Mononuclear cell (primary cell): ENCODE results near the gene ETS2. TPM values are rescaled to one million over a fixed set of nuclear protein-coding genes. Genes with fewer than 3 reads are reported as not detected.

Experiments
- H3K27me3 ChIP-seq: 2 replicates; pipeline ENCODE4 v1.6.0; 2011; ENCODE audit warnings: low read length, control low read depth; ENCODE audit not compliant: insufficient read depth
- H3K4me1 ChIP-seq: 2 replicates; pipeline ENCODE4 v1.5.1; 2011; ENCODE audit warnings: mild to moderate bottlenecking, low read length, control low read depth; ENCODE audit not compliant: insufficient read depth
- H3K4me3 ChIP-seq: 2 replicates; pipeline ENCODE4 v1.5.1; 2011; ENCODE audit warnings: mild to moderate bottlenecking, low read length, moderate library complexity
- H3K9me3 ChIP-seq: 2 replicates; pipeline ENCODE4 v1.5.1; 2011; ENCODE audit warnings: low read depth, mild to moderate bottlenecking, control low read depth, low read length
- total RNA-seq: library from RNA; depleted of rRNA; stranded (reverse); fragments of >200 nt; gene quantifications from one replicate; pipeline ENCODE4 v1.2.3, GENCODE V29; 2012

Gene ETS2
- total RNA-seq, 1 donor, result 64.1 TPM

- H3K27me3 ChIP-seq, result no peaks in the 10 kb centered on the region
- peak overlapping the region; percentile 70 for H3K4me3 ChIP-seq
- H3K4me1 ChIP-seq, result peaks cover 32% of the 10 kb centered on the region
- no peaks in the 10 kb centered on the region for H3K9me3 ChIP-seq
These were observed 1.5 kb upstream of the ETS2 start for GRCh38 chr21:38804030-38804788.

- H3K9me3 ChIP-seq, result no peaks in the 10 kb centered on the region
- H3K4me3 ChIP-seq, result peak overlapping the region; percentile 70
These were observed 871 bp upstream of the ETS2 start for GRCh38 chr21:38804789-38805327.

GRCh38 chr21:38806153-38806941 lies 618 bp downstream of the ETS2 start:
- H3K9me3 ChIP-seq, result no peaks in the 10 kb centered on the region
- no peaks in the 10 kb centered on the region for H3K27me3 ChIP-seq
- peak overlapping the region; percentile 70 for H3K4me3 ChIP-seq
- H3K4me1 ChIP-seq, result peaks cover 53% of the 10 kb centered on the region

More at GRCh38 chr21:38804789-38805327, 871 bp upstream of the ETS2 start:
- H3K4me1 ChIP-seq, result peaks cover 39% of the 10 kb centered on the region
- no peaks in the 10 kb centered on the region for H3K27me3 ChIP-seq

DNA sequence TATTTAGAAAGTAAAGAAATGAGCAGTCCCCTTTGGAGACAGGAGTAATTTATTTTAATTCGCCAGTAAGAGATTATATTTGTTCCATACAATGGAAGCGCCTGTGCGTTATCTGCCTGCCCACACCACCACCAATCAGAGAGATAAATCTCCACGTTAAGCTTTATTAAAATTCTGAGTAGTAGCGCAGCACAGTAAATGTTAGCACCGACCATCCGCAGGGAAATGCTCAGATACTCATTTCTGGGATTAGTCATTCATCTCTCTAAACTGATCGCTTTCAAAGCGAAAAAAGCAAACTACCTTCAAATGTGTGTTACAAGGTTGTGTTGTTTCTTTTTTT lies 1.2 kb downstream of the ETS2 start:
- H3K9me3 ChIP-seq, result no peaks in the 10 kb centered on the region
- H3K27me3 ChIP-seq, result no peaks in the 10 kb centered on the region
- peak overlapping the region; percentile 70 for H3K4me3 ChIP-seq
- H3K4me1 ChIP-seq, result peaks cover 56% of the 10 kb centered on the region

GRCh38 chr21:38807441-38807871 lies 1.7 kb downstream of the ETS2 start:
- Histone ChIP-seq H3K27me3 (no peaks in the 10 kb centered on the region), H3K4me1 (peaks cover 57% of the 10 kb centered on the region), H3K9me3 (no peaks in the 10 kb centered on the region), H3K4me3 (peak overlapping the region; percentile 70)

GRCh38 chr21:38807986-38808385 lies 2.3 kb downstream of the ETS2 start:
- H3K9me3 ChIP-seq, result no peaks in the 10 kb centered on the region
- no peaks in the 10 kb centered on the region for H3K27me3 ChIP-seq
- peaks cover 57% of the 10 kb centered on the region for H3K4me1 ChIP-seq
- H3K4me3 ChIP-seq, result peak overlapping the region; percentile 70

DNA sequence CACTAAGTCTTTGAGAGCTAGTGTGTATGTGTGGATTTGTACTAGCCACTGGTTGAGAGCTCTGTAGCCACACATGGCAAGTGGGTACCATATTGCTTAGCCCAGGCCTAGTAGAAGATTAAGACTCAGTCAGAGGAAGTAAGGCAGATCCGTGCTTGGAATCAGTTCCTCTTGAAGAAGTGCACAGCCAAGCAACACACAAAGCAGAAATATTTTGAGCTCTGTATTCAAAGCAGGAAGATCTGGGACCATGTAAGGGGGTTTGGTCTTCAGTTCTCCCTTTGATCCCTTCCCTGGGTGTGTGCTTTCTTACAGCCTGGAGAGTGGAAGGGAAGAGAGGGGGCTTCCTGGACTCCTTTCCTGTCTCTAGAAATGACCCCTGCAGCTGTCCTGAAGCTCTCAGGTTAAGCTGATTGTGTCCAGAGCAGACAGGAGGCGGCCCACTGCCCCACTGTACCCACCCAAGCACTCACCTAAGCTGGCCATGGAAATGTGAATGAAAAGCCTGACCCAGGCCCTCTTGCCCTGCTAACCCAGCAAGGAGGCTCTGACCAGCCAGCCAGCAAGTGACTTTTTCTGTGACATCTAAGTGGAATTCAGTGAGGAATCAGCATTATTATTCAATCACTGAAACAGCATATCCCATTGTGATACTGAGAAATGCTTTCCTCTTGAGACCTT lies 3.6 kb downstream of the ETS2 start:
- no peak overlapping the region for H3K4me3 ChIP-seq
- H3K27me3 ChIP-seq, result no peaks in the 10 kb centered on the region
- peaks cover 52% of the 10 kb centered on the region for H3K4me1 ChIP-seq
- H3K9me3 ChIP-seq, result no peaks in the 10 kb centered on the region

DNA sequence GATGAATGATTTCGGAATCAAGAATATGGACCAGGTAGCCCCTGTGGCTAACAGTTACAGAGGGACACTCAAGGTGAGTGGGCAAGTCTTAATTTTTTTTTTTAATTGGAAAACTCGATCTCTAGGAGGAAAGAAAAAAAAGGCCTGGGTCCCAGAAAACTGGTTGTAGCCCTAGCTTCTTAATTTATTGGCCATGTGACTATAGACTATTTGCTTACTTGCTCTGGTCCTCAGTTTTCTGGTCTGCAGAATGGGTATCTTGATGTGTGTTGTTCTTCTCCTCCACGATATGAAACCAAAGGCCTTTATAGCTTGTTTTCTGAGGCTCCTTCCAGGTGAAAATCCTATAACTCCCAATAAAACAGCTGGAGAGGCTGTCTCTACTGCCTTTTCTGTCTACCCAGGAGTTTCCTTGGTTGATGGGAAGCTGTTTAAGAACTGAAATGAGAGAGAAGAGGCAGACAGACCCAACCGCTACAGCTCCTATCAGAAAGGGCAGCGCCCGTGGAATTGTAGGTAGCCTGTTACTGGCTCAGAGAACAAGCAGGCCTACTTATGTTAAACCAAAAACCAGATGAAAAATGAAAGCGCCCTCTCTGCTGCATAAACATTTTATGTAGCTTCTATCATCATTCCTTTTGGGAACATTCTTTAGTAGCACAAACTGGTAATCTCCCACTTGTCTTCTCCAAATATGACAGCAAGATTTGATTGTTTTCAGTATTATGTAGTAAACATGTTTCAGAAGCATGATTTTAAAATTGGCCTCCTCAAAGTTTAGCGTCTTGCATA lies 4.5 kb downstream of the ETS2 start:
- Histone ChIP-seq H3K4me3 (no peak overlapping the region), H3K9me3 (no peaks in the 10 kb centered on the region), H3K27me3 (no peaks in the 10 kb centered on the region), H3K4me1 (peaks cover 43% of the 10 kb centered on the region)

DNA sequence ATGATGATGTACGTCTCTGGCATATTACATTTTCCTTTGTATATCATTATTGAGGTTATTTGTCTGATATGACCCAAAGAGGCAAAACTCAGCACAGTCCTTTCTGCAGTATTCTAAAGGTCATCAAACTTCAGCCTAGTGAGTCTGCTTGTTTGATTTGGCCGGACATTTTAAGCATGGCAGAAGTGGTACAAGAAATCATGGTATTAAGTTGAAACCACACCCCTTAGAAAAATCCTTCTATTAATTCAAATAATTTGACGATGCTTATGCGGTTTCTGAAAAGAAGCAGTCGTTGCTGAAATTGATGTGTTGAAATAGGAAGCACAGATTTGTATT lies 5.1 kb downstream of the ETS2 start:
- H3K4me1 ChIP-seq, result peaks cover 42% of the 10 kb centered on the region
- no peaks in the 10 kb centered on the region for H3K9me3 ChIP-seq
- no peak overlapping the region for H3K4me3 ChIP-seq
- H3K27me3 ChIP-seq, result no peaks in the 10 kb centered on the region

DNA sequence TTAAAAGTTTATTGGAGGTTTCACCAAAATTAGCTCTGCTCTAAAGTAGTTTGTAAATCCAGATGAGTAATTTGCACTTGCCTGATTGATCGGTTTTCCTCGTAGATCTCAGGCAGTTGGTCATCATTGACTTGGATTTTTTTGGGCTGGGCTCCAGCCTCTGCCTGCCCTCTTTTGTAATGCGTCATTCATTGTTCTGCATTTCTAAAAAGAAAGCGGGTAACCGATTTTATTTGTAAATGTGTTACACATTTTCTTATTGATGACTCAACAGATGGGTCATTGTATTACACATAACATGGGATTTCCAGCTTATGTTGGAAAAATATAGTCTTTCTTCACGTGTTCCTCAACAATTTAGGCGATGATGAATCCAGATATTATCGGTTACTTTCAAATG lies 5.5 kb downstream of the ETS2 start:
- Histone ChIP-seq H3K4me3 (no peak overlapping the region), H3K9me3 (no peaks in the 10 kb centered on the region)

DNA sequence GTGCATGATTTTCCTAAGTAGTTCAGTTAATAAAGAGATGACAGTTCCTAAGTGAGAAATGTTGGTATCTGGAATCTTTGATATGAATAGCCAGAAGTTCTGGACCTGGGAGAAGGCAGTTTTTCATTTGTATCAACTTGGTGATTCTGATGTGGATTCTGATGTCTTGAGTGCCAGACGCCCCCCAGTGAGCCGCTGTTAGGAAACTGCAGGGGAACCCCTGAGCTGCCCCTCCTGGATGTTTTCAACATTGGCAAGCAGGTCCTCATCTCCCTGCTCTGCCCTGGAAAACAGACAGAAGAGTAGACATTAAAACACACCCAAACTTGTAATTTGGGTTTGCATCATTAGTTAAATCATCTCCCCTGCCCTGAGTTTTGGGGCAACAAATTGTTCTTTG lies 7.4 kb downstream of the ETS2 start:
- Histone ChIP-seq H3K9me3 (no peaks in the 10 kb centered on the region), H3K4me3 (no peak overlapping the region), H3K27me3 (no peaks in the 10 kb centered on the region), H3K4me1 (peaks cover 34% of the 10 kb centered on the region)

More for the DNA sequence above, 5.5 kb downstream of the ETS2 start:
- no peaks in the 10 kb centered on the region for H3K27me3 ChIP-seq
- peaks cover 42% of the 10 kb centered on the region for H3K4me1 ChIP-seq

- Histone ChIP-seq H3K27me3 (no peaks in the 10 kb centered on the region), H3K9me3 (no peaks in the 10 kb centered on the region), H3K4me1 (peaks cover 30% of the 10 kb centered on the region), H3K4me3 (no peak overlapping the region)
These were observed 7.8 kb downstream of the ETS2 start for GRCh38 chr21:38813547-38813946.

GRCh38 chr21:38814126-38815059 lies 8.7 kb downstream of the ETS2 start:
- H3K4me3 ChIP-seq, result no peak overlapping the region
- peaks cover 23% of the 10 kb centered on the region for H3K4me1 ChIP-seq
- H3K27me3 ChIP-seq, result no peaks in the 10 kb centered on the region
- no peaks in the 10 kb centered on the region for H3K9me3 ChIP-seq

- H3K4me3 ChIP-seq, result no peak overlapping the region
- H3K27me3 ChIP-seq, result no peaks in the 10 kb centered on the region
- H3K4me1 ChIP-seq, result peaks cover 16% of the 10 kb centered on the region
- H3K9me3 ChIP-seq, result no peaks in the 10 kb centered on the region
These were observed 9.3 kb downstream of the ETS2 start for GRCh38 chr21:38815060-38815405.
